Stimulated activated naive CD8-positive, alpha-beta T cell treated with anti-CD3 and anti-CD28 coated beads, Interleukin-15, amount 100 ng/mL, for 72 hours (primary cell): Measurements from ENCODE around the gene DNAJA4.

ENCODE experiments used
- ATAC-seq: fragments of 150-1000 bp; cut with Tn5 transposase; 2 replicates; pipeline ENCODE4 v1.10.0; 2021; ENCODE audit warnings: mild to moderate bottlenecking, moderate library complexity
- DNase-seq, 2 donors: peaks; one replicate each; pipeline ENCODE4 v3.0.0; 2021 to 2022
- H3K27ac Mint-ChIP-seq, 2 donors: one replicate each; pipeline ENCODE4 v1.8.0; 2022; ENCODE audit warnings: mild to moderate bottlenecking in 2 of 2, mixed read lengths in 2 of 2, moderate library complexity in 2 of 2
- H3K27me3 Mint-ChIP-seq: one replicate; pipeline ENCODE4 v1.8.0; 2022; ENCODE audit warnings: mixed read lengths
- H3K4me1 Mint-ChIP-seq: one replicate; pipeline ENCODE4 v1.8.0; 2022; ENCODE audit warnings: mild to moderate bottlenecking, mixed read lengths
- H3K4me3 Mint-ChIP-seq, 2 donors: one replicate each; pipeline ENCODE4 v1.8.0; 2022; ENCODE audit warnings: mild to moderate bottlenecking in 2 of 2, mixed read lengths in 2 of 2, moderate library complexity in 1 of 2
- H3K9me3 Mint-ChIP-seq, 2 donors: one replicate each; pipeline ENCODE4 v1.8.0; 2022; ENCODE audit warnings: mixed read lengths in 2 of 2

DNAJA4 gene

DNA sequence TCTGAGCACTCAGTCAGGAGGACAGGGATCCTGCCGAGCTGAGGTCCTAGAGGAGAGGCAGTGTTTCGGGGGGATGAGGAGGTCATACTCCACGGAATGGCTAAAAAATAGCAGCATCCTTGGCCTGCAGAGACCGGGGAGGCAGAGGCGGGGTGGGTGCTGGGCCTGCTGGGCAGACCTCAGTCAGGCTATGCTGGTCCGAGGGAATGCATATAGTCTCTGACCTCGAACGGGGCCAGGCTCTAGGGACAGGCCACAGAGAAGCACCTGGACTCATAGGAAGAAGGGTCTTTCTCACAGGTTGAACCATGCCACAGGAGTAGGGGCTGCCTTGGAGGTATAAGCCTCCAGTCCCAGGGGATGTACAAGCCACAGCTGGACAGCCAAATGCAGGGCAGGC lies 49.0 kb downstream of the DNAJA4 start:
- H3K4me3 Mint-ChIP-seq, result no peak overlapping the region
- ATAC-seq (no peak), DNase-seq (no peak)
- H3K4me1 Mint-ChIP-seq, result no peaks in the 10 kb centered on the region
- no peaks in the 10 kb centered on the region for H3K9me3 Mint-ChIP-seq
- peaks cover 11% of the 10 kb centered on the region for H3K27me3 Mint-ChIP-seq
- H3K27ac Mint-ChIP-seq, result no peak overlapping the region

DNA sequence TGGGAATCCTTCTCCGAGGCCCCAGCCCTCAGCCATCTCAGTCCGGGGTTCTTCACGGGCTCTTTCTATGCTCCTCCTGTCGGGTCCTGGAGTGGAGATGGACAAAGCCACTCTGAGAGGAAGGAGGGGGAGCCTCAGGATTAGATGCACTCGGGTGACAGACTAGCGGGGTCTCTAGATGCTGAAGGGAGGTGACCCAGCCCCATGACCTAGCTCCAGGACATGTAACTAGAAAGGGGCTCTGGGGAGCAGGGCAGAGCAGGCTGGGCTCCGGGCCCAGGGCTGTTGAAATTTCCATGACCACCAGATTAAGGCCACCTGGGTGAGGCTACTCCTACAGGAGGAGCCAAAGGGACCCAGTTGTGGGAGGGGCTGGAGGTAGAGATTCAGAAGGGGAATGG lies 49.8 kb downstream of the DNAJA4 start:
- H3K4me3 Mint-ChIP-seq, result no peak overlapping the region
- H3K27ac Mint-ChIP-seq, result no peak overlapping the region

DNA sequence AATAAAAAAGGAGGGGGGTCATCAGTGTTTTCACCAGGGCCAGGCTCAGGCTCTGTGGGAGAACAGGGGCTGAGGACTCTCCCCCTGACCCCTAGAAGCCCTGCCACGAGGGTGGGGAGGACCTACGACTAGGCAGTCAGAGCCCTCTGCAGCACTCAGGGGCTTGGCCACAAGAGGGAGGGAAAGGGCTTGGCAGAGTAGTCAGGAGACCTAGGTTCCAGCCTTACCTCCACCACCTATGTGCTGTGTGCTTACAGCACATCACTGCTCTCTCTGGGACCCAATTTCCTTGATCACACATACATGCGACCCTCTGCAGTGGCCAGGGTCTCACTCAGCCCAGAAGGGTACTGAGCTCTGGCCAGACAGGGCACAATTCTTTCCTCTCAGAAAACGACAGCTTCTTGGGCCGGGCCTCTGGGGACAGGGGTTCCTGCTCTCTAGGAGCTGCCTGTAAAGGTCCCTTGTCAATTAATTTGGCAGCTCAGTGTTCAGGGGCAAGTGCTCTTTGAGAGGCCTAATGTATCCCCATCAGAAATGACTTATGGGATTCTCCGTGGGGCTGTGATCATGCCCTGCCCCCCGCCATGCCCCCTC lies 51.4 kb downstream of the DNAJA4 start:
- Mint-ChIP-seq H3K4me1 (no peaks in the 10 kb centered on the region), H3K27ac (no peak overlapping the region)

More for the DNA sequence above, 49.8 kb downstream of the DNAJA4 start:
- Mint-ChIP-seq H3K4me1 (no peaks in the 10 kb centered on the region), H3K9me3 (no peaks in the 10 kb centered on the region), H3K27me3 (peaks cover 5% of the 10 kb centered on the region)
- ATAC-seq (no peak), DNase-seq (no peak)

DNA sequence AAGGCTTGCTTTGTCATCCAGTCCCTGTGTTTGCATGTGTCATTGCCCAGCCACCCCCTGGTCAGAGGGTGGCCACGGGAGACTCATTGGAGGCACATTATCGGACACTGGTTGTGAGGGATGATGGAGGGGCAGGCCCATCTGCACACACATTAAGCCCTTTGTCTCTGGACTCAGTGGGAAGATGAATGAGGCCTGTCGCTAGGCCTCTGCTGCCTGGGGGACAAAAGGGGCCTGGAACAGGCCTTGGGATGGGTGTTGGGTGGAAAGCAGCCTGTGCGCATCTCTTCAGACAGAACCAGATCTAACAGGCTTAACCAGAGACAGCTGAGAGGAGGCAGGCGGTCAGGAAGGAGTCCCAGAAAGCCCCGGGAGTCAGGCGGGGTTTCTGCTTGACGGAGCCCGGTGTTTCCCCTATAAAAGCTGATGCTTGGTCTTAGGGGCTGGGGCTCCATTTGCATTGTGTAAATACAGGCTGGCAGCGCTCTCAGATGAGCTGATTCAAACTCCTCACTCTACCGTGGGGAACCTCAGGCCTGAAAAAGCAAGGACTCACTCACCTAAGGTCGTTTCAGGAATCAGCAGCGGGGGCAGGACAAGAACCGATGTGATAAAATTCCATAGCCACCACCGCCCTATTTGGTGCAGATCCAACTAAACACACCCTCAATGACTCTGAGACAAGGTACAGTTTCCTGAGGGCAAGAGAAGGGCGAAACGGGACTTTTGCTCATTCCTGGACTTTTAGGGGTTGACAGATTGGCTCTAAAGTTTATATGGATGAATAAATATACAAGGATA lies 52.1 kb downstream of the DNAJA4 start:
- no peaks in the 10 kb centered on the region for H3K4me1 Mint-ChIP-seq
- DNase-seq (no peak), ATAC-seq (no peak)
- no peak overlapping the region for H3K4me3 Mint-ChIP-seq
- no peaks in the 10 kb centered on the region for H3K27me3 Mint-ChIP-seq
- H3K27ac Mint-ChIP-seq, result no peak overlapping the region
- no peaks in the 10 kb centered on the region for H3K9me3 Mint-ChIP-seq

More for the DNA sequence above, 51.4 kb downstream of the DNAJA4 start:
- H3K9me3 Mint-ChIP-seq, result no peaks in the 10 kb centered on the region
- H3K27me3 Mint-ChIP-seq, result no peaks in the 10 kb centered on the region
- no peak overlapping the region for H3K4me3 Mint-ChIP-seq
- ATAC-seq, result peak; percentile 54
- no peak for DNase-seq

DNA sequence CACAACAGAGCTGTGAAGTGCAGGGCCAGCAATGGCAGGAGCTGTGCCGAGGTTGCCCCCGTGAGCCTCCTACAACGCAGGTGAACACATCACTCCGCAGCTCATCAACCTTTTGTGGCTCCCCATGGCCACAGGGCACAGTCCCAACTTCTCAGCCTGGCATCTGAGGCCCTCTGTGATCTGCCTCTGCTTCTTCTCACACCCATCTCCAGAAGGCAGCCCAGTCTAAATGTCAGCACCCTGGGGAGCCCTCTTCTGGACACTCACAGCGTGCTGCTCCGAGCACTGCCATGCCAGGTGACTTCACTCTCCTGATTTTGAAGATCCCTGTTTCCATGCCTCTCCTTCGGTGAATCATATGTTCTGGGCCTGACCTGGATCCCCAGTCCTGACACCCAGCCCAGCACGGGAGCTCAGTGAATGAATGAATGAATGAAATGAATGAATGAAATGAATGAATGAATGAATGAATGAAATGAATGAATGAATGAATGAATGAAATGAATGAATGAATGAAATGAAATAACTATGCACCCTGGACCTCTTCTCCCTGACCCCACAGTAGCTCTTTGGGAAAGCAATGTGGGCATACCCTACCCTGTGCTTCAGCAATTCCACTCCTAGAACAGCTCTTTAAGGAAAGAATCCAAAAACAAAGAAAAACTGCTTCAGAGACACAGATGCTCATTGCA lies 52.9 kb downstream of the DNAJA4 start:
- no peak overlapping the region for H3K27ac Mint-ChIP-seq
- no peaks in the 10 kb centered on the region for H3K9me3 Mint-ChIP-seq
- H3K27me3 Mint-ChIP-seq, result no peaks in the 10 kb centered on the region
- no peak for ATAC-seq
- no peak overlapping the region for H3K4me3 Mint-ChIP-seq
- no peaks in the 10 kb centered on the region for H3K4me1 Mint-ChIP-seq
- DNase-seq, result no peak

DNA sequence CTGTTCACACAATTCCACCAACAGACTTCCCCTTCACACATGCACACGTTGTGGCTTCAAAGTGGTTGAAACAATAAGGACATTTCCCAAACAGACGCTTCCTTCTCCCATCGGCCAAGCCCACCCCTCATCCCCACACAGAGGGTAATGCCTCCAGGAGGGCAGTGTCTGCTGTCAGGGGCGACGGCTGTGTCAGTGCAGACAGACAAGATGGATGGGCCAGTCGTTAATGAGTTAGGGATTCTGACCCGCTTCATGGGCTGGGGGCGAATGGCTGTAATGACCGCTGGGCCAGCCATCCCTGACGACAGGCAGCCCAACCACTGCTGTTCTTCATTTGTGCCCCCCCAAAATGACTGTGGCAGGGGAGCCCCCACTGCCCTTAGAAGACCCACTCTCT lies 55.2 kb downstream of the DNAJA4 start:
- no peak for ATAC-seq
- no peak for DNase-seq
- no peaks in the 10 kb centered on the region for H3K9me3 Mint-ChIP-seq
- no peaks in the 10 kb centered on the region for H3K4me1 Mint-ChIP-seq
- no peak overlapping the region for H3K4me3 Mint-ChIP-seq
- no peaks in the 10 kb centered on the region for H3K27me3 Mint-ChIP-seq
- H3K27ac Mint-ChIP-seq, result no peak overlapping the region

DNA sequence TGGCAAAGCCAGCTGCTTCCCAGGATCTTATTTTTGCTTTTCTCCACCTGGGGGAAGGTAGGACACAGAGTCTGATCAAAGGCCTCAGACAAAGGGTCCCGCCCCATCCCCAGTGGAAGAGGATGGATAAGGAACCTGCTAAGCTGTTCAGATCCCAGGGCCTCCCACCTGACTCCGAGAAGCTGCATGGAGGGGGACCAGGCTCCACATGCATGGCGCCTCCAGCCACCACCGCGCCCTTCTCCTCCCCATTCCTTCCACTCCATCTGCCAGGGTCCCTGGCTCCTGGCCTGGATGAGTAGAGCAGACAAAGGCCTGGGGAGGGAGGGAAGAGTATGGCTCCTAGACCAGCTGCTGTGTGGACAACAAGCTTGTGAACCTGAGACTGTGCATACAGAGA lies 55.8 kb downstream of the DNAJA4 start:
- no peaks in the 10 kb centered on the region for H3K9me3 Mint-ChIP-seq
- DNase-seq (no peak), ATAC-seq (no peak)
- H3K27me3 Mint-ChIP-seq, result no peaks in the 10 kb centered on the region
- H3K27ac Mint-ChIP-seq, result no peak overlapping the region
- H3K4me3 Mint-ChIP-seq, result no peak overlapping the region
- H3K4me1 Mint-ChIP-seq, result no peaks in the 10 kb centered on the region

DNA sequence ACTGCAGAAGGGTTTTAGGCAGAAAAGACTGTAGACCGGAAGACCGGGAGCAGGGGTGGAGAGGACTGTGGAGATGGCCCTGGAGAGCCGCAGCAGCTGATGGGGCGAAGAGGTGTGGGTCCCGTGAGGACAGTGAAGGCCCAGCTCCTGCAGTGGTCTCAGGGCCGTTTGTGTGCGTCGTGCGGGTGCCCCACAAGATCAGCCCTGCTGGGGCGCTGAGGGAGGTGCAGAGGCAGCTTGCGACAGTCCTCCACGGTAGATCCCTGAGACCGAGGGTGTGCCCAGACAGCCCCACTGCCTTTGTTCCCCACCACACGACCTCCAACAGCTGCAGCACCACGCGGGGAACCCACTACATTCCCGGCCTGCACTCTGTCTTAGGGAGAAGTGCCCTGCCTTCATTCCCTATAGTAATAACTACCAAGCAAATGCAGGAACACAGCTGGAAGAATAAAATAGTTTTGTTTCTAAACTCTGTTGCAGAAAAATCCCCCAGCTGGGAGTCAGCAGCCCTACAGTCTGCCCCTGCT lies 56.7 kb downstream of the DNAJA4 start:
- H3K27me3 Mint-ChIP-seq, result no peaks in the 10 kb centered on the region
- no peaks in the 10 kb centered on the region for H3K4me1 Mint-ChIP-seq
- H3K27ac Mint-ChIP-seq, result no peak overlapping the region
- no peak for ATAC-seq
- no peak for DNase-seq
- H3K9me3 Mint-ChIP-seq, result no peaks in the 10 kb centered on the region
- H3K4me3 Mint-ChIP-seq, result no peak overlapping the region

DNA sequence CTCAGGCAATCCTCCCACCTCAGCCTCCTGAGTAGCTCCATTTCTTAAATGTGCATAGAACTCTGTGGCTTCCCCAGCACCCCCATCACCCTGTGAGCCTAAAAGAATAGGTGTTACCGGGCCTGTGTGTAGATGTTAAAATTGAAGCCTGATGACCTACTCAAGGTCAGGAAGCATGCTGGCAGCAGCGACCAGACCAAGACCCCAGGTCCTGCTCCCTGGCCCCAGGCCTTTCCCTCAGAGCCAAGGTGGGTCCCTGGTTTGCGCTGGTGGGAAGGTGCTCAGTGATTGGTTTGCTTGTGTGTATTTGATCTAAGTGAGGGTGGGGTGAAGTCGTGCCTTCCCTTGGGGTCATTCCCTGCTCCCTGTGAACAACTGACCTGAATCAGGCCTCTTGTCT lies 57.4 kb downstream of the DNAJA4 start:
- Mint-ChIP-seq H3K27ac (no peak overlapping the region), H3K4me3 (no peak overlapping the region), H3K27me3 (no peaks in the 10 kb centered on the region), H3K9me3 (no peaks in the 10 kb centered on the region), H3K4me1 (no peaks in the 10 kb centered on the region)
- ATAC-seq (no peak), DNase-seq (no peak)

DNA sequence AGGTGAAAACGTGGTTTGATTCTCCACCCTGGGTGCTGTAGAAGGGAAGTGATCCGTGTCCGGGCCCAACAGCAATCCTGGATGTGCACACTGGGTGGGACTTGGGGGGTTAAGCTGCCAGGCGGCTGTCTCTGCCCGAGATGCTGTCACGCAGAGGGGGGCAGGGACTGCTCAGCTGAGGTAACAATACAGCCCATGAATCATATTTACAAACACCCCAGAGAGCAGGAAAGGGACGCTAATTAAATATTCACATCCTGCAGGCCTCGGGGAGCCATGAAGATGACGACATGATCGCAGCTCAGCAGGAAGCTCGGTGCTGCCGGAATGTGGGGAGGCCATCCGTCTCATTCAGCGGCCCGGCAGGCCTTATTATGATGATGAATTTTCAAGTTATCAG lies 57.9 kb downstream of the DNAJA4 start:
- Mint-ChIP-seq H3K4me3 (no peak overlapping the region), H3K27ac (no peak overlapping the region), H3K27me3 (no peaks in the 10 kb centered on the region), H3K9me3 (no peaks in the 10 kb centered on the region), H3K4me1 (no peaks in the 10 kb centered on the region)
- DNase-seq (no peak), ATAC-seq (no peak)

DNA sequence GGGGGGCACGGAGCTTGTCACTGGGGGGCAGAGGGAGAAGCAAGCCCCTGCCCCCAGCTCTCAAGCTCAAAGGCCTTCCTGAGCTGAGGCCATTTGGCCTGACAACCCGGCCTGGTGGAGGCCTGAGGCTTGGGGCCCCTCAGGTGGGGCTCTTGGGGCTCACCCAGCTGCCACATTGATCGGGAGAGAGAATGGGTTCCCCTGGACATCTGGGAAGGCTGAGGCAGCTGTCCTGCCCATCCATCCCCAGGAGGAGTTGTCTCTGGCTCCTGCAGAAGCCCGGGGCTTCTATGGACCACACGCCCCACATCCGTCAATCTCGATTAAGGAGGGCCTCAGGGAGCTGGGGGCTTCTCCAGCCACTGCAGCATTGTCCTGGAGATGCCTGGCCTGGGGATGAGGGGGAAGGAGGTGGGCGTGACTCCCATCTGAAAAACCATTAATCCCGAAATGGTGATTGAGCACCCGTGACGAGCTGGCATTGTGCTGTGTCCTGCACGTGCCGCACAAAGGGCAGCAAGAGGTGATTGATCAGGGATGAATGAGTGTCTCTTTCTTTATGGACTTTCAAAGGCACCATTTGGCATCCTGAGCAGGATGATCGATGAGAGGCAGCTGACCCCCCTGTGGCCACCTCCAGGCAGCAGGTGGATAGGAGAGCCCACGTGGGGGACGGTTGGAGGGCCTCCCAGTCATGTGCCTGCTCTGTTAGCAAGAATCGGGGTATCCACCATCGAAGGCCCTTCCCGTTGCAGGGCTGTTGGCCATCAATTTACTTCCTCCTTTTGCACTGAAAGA lies 58.6 kb downstream of the DNAJA4 start:
- DNase-seq, result no peak
- H3K4me3 Mint-ChIP-seq, result no peak overlapping the region
- no peaks in the 10 kb centered on the region for H3K4me1 Mint-ChIP-seq
- no peaks in the 10 kb centered on the region for H3K27me3 Mint-ChIP-seq
- no peak overlapping the region for H3K27ac Mint-ChIP-seq
- H3K9me3 Mint-ChIP-seq, result no peaks in the 10 kb centered on the region
- no peak for ATAC-seq

DNA sequence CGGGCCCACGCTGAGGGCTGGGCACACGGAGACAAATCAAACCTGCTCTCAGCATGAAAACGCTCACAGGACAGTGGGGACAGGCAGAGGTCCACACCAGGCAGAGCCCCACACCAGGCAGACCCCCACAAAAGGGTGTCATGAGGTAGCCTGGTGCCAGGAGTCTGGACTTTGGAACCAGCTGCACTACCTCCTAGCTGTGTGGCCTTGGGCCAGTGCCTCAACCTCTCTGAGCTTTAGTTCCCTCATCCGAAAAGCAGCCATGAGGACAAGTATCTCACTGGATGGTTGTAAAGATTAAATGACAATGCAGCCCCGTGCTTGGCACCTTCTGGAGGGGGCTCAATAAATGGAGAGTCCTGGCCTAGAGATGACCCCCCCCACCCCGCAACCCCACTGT lies 59.3 kb downstream of the DNAJA4 start:
- Mint-ChIP-seq H3K4me3 (no peak overlapping the region), H3K27ac (no peak overlapping the region), H3K4me1 (no peaks in the 10 kb centered on the region), H3K27me3 (no peaks in the 10 kb centered on the region), H3K9me3 (no peaks in the 10 kb centered on the region)
- no peak for DNase-seq
- no peak for ATAC-seq

DNA sequence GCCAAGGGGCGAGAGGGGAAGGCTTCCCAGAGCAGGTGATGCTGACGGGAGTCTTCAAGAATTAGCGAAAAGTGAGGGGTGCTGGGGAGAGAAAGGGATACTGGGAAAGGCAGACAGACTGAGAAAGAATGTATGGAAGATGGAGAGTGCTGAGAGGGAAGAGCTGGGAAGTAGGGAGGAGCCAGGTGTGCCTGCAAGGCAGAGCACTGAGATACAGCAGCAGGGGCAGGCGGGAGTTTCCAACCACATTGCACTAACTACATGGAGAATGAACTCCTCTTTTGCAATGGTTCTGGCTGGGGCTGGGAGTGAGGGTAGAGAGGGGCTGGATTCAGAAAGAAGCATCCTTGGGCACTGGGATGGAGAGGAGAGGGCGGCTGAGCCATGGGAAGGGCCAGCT lies 59.8 kb downstream of the DNAJA4 start:
- no peak overlapping the region for H3K4me3 Mint-ChIP-seq
- ATAC-seq, result no peak
- no peaks in the 10 kb centered on the region for H3K27me3 Mint-ChIP-seq
- no peak overlapping the region for H3K27ac Mint-ChIP-seq
- no peak for DNase-seq
- H3K4me1 Mint-ChIP-seq, result no peaks in the 10 kb centered on the region
- no peaks in the 10 kb centered on the region for H3K9me3 Mint-ChIP-seq

DNA sequence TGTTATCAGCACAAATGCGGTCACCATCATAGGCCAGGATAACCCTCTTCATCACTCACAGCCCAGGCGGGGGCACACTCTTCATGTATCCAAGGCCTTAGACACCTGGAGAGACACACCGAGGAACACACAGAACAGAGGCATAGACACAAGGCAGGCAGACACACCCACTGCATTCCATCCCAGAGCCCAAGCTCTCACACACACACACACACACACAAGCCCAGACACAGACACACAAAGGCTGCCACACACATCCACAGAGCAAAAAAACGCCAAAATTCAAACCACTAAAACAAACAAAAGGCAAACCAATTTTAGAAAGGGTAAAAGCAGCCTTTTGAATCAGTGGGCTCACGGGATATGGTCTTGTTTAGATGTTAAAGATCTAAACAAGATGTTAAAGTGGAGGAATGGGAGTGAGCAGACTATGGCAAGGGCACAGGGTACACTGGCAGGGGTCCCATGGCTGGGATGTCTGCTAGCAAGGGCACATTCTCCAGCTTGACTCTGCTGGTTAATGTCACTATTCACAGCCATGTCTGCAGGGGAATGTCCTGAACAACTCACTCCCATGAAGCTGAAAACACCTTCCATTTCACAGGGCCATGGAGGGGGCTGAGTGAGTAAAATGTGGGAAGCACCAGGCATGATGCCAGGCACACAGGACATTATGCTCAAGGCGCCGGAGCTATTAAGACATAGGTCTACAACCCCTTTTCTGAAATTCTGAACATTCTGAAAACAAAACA lies 60.9 kb downstream of the DNAJA4 start:
- no peaks in the 10 kb centered on the region for H3K27me3 Mint-ChIP-seq
- DNase-seq, result no peak

DNA sequence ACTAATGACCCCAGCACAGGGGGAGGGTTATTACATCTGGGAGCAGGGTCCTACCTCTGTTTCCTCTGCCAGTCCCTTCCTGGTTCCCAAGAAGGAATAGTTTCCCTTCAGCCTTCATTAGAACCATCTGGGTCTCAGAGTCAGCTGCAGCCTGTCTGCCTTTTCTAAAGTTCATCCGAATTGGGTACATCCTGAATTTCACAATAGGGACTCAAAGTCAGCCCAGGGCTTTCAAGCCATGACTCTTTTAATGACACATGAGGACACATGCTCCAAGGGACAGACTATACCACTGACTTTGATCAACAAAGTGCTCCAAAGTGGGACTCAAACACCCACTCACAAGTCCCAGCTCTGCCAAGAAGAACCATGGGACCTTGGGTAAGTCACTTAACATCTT lies 63.1 kb downstream of the DNAJA4 start:
- Mint-ChIP-seq H3K27ac (no peak overlapping the region), H3K27me3 (no peaks in the 10 kb centered on the region), H3K4me3 (no peak overlapping the region), H3K4me1 (no peaks in the 10 kb centered on the region), H3K9me3 (no peaks in the 10 kb centered on the region)
- ATAC-seq, result no peak
- no peak for DNase-seq

More for the DNA sequence above, 60.9 kb downstream of the DNAJA4 start:
- no peaks in the 10 kb centered on the region for H3K9me3 Mint-ChIP-seq
- ATAC-seq, result no peak
- H3K27ac Mint-ChIP-seq, result no peak overlapping the region
- no peaks in the 10 kb centered on the region for H3K4me1 Mint-ChIP-seq
- no peak overlapping the region for H3K4me3 Mint-ChIP-seq
